H1 (cell line): ENCODE data around the gene SLC1A7. TPM values are rescaled to one million over a fixed set of nuclear protein-coding genes. Genes with fewer than 3 reads are reported as not detected.

Experiments used
- CTCF ChIA-PET: fragments of 300-600 bp; sonication (Branson Sonifier 250); formaldehyde crosslinking; loops from one replicate; lab custom pipeline; 2021; ENCODE audit not compliant: partially characterized antibody; lab: Charles Lee
- POLR2A ChIA-PET: fragments of 300-600 bp; sonication (Branson Sonifier 250); formaldehyde crosslinking; loops from one replicate; lab custom pipeline; 2021; ENCODE audit warnings: inconsistent platforms; ENCODE audit not compliant: partially characterized antibody; lab: Charles Lee
- DNase-seq, 2 experiments: peaks; one replicate each; pipeline versions ENCODE4 v3.0.0 to v3.0.0-alpha.2; 2010 to 2022; ENCODE audit warnings: low spot score in 2 of 2, low read depth in 1 of 2, mixed read lengths in 1 of 2
- FAIRE-seq: peaks from 2 replicates; lab custom pipeline; 2011; peaks lifted over from hg19 to GRCh38; lab: Jason Lieb, UNC
- H2AFZ ChIP-seq: 2 replicates; pipeline ENCODE4 v1.8.1; 2012; ENCODE audit warnings: low read length, inconsistent platforms
- H2AK5ac ChIP-seq: 2 replicates; pipeline ENCODE4 v1.6.1; 2013; ENCODE audit warnings: low read depth, low read length
- H2BK120ac ChIP-seq: replicated peaks from 2 replicates; pipeline ENCODE3; 2013; ENCODE audit warnings: low read depth, low read length, inconsistent platforms
- H2BK12ac ChIP-seq: 2 replicates; pipeline ENCODE4 v1.6.1; 2013; ENCODE audit warnings: low read depth, low read length
- H2BK15ac ChIP-seq: 2 replicates; pipeline ENCODE4 v1.6.1; 2013; ENCODE audit warnings: low read length
- H2BK20ac ChIP-seq: 2 replicates; pipeline ENCODE4 v1.6.1; 2013; ENCODE audit warnings: low read length
- H2BK5ac ChIP-seq: 2 replicates; pipeline ENCODE4 v1.6.1; 2013; ENCODE audit warnings: low read depth, low read length
- H3K14ac ChIP-seq: 2 replicates; pipeline ENCODE4 v1.6.1; 2013; ENCODE audit warnings: inconsistent platforms; ENCODE audit not compliant: insufficient read length
- H3K18ac ChIP-seq: 2 replicates; pipeline ENCODE4 v1.6.1; 2013; ENCODE audit warnings: low read length; ENCODE audit errors: extremely low read depth
- H3K23ac ChIP-seq: 2 replicates; pipeline ENCODE4 v1.6.1; 2013; ENCODE audit warnings: inconsistent platforms; ENCODE audit not compliant: insufficient read length
- H3K23me2 ChIP-seq: 2 replicates; pipeline ENCODE4 v1.6.1; 2013; ENCODE audit warnings: low read depth, low read length
- H3K27ac ChIP-seq: 2 replicates; pipeline ENCODE4 v1.6.1; 2011; ENCODE audit warnings: low read depth, low read length, inconsistent platforms
- H3K27me3 ChIP-seq, 4 experiments: replicated peaks in 1 of 4; 1 replicate in 1 of 4; 2 replicates in 3 of 4; pipeline versions ENCODE4 v1.6.1 to v1.8.1; 2011 to 2013; ENCODE audit warnings: low read length in 3 of 4, mild to moderate bottlenecking in 3 of 4, inconsistent platforms in 2 of 4, mixed read lengths in 2 of 4, moderate library complexity in 1 of 4; ENCODE audit not compliant: control insufficient read depth in 3 of 4, insufficient read depth in 3 of 4; ENCODE audit errors: extremely low read depth in 1 of 4
- H3K36me3 ChIP-seq, 4 experiments: 2 replicates each; pipeline versions ENCODE4 v1.6.1 to v1.8.1; 2011 to 2013; ENCODE audit warnings: mild to moderate bottlenecking in 4 of 4, low read length in 3 of 4, moderate library complexity in 2 of 4, control low read depth in 1 of 4, inconsistent platforms in 1 of 4; ENCODE audit not compliant: insufficient read depth in 4 of 4, control insufficient read depth in 2 of 4
- H3K4ac ChIP-seq: replicated peaks from 2 replicates; pipeline ENCODE3; 2013; ENCODE audit warnings: low read length, low read depth, mixed read lengths, inconsistent platforms; ENCODE audit not compliant: insufficient read length
- H3K4me1 ChIP-seq, 4 experiments: replicated peaks in 1 of 4; 1 replicate in 1 of 4; 2 replicates in 3 of 4; pipeline versions ENCODE4 v1.6.1 to v1.8.1; 2011 to 2013; ENCODE audit warnings: low read length in 3 of 4, inconsistent platforms in 2 of 4, mixed read lengths in 1 of 4; ENCODE audit not compliant: insufficient read depth in 4 of 4, control insufficient read depth in 3 of 4
- H3K4me2 ChIP-seq, 2 experiments: 2 replicates each; pipeline versions ENCODE4 v1.6.1 to v1.8.1; 2011 to 2013; ENCODE audit warnings: low read depth in 2 of 2, low read length in 2 of 2, control low read depth in 1 of 2, inconsistent platforms in 1 of 2, mild to moderate bottlenecking in 1 of 2; ENCODE audit not compliant: insufficient read depth in 1 of 2
- H3K4me3 ChIP-seq, 4 experiments: fragments of 200-600, 300-600 bp in 1 of 4; sonication (generic), shearing (Covaris generic), sonication (Bioruptor Twin) in 1 of 4; 2 replicates each; pipeline versions ENCODE4 v1.5.1 to v1.8.1; 2011 to 2016; ENCODE audit warnings: low read length in 4 of 4, low read depth in 3 of 4, control low read depth in 2 of 4, inconsistent platforms in 2 of 4, mild to moderate bottlenecking in 2 of 4, mixed read lengths in 1 of 4, moderate library complexity in 1 of 4; ENCODE audit not compliant: insufficient read depth in 2 of 4; ENCODE audit errors: extremely low read depth in 1 of 4
- H3K56ac ChIP-seq: replicated peaks from 2 replicates; pipeline ENCODE3; 2013; ENCODE audit warnings: low read depth, mild to moderate bottlenecking, mixed read lengths, low read length, inconsistent platforms; ENCODE audit not compliant: insufficient read length
- H3K79me1 ChIP-seq: 2 replicates; pipeline ENCODE4 v1.6.1; 2013; ENCODE audit warnings: low read depth, low read length, control low read depth
- H3K79me2 ChIP-seq, 2 experiments: 2 replicates each; pipeline versions ENCODE4 v1.6.1 to v1.8.1; 2012 to 2013; ENCODE audit warnings: low read length in 2 of 2, mild to moderate bottlenecking in 2 of 2, inconsistent platforms in 1 of 2; ENCODE audit not compliant: insufficient read depth in 2 of 2, control insufficient read depth in 1 of 2
- H3K9ac ChIP-seq, 4 experiments: replicated peaks in 1 of 4; 1 replicate in 1 of 4; 2 replicates in 3 of 4; pipeline versions ENCODE4 v1.6.1 to v1.8.1; 2011 to 2013; ENCODE audit warnings: low read depth in 3 of 4, low read length in 3 of 4, control low read depth in 2 of 4, mild to moderate bottlenecking in 2 of 4, moderate library complexity in 2 of 4, inconsistent platforms in 1 of 4; ENCODE audit errors: extremely low read depth in 1 of 4
- H3K9me3 ChIP-seq, 2 experiments: 2 replicates each; pipeline versions ENCODE4 v1.6.1 to v1.8.1; 2012 to 2013; ENCODE audit warnings: mild to moderate bottlenecking in 2 of 2, moderate library complexity in 2 of 2, control low read depth in 1 of 2, inconsistent platforms in 1 of 2, low read depth in 1 of 2, low read length in 1 of 2, mixed read lengths in 1 of 2; ENCODE audit not compliant: insufficient read depth in 2 of 2
- H4K20me1 ChIP-seq, 2 experiments: replicated peaks in 1 of 2; 2 replicates each; pipeline versions ENCODE3 to v1.8.1; 2011 to 2013; ENCODE audit warnings: inconsistent platforms in 2 of 2, low read length in 2 of 2, mild to moderate bottlenecking in 1 of 2; ENCODE audit not compliant: insufficient read depth in 2 of 2, control insufficient read depth in 1 of 2
- H4K5ac ChIP-seq: 2 replicates; pipeline ENCODE4 v1.6.1; 2013; ENCODE audit warnings: low read length, low read depth, mixed read lengths, inconsistent platforms; ENCODE audit not compliant: insufficient read length
- H4K8ac ChIP-seq: 2 replicates; pipeline ENCODE4 v1.8.0; 2013; ENCODE audit warnings: mild to moderate bottlenecking, moderate library complexity, low read length, inconsistent platforms; ENCODE audit not compliant: insufficient read depth; ENCODE audit errors: extremely low read depth
- H4K91ac ChIP-seq: replicated peaks from 2 replicates; pipeline ENCODE3; 2013; ENCODE audit warnings: low read length, mixed read lengths, inconsistent platforms; ENCODE audit not compliant: insufficient read length
- ATF3 ChIP-seq: IDR thresholded peaks from 2 replicates; pipeline ENCODE4 v1.6.1; 2011; ENCODE audit warnings: low read depth, mild to moderate bottlenecking, low read length; ENCODE audit not compliant: insufficient read depth
- E2F6 ChIP-seq: IDR thresholded peaks from 2 replicates; pipeline ENCODE4 v1.6.1; 2012; ENCODE audit warnings: inconsistent platforms
- HDAC6 ChIP-seq: IDR thresholded peaks from one replicate; pipeline ENCODE4 v1.7.1; 2012; ENCODE audit warnings: low read depth, mild to moderate bottlenecking, inconsistent platforms, low read length, moderate library complexity
- MAFK ChIP-seq: IDR thresholded peaks from 2 replicates; pipeline ENCODE4 v1.6.1; 2012; ENCODE audit warnings: low read depth, mild to moderate bottlenecking, improper control_type of control experiment, low read length
- NRF1 ChIP-seq: IDR thresholded peaks from 2 replicates; pipeline ENCODE4 v1.6.1; 2011; ENCODE audit warnings: mild to moderate bottlenecking, low read depth, low read length, improper control_type of control experiment
- RAD21 ChIP-seq, 2 experiments: IDR thresholded peaks in 1 of 2; conservative IDR thresholded peaks in 1 of 2; 2 replicates each; pipeline ENCODE4 v1.6.1; 2011; ENCODE audit warnings: low read depth in 2 of 2, low read length in 2 of 2, improper control_type of control experiment in 1 of 2, inconsistent platforms in 1 of 2, mild to moderate bottlenecking in 1 of 2, moderate library complexity in 1 of 2
- SP2 ChIP-seq: IDR thresholded peaks from 2 replicates; pipeline ENCODE4 v1.6.1; 2012; ENCODE audit warnings: mild to moderate bottlenecking, low read length, inconsistent platforms
- SP4 ChIP-seq: IDR thresholded peaks from 2 replicates; pipeline ENCODE4 v1.6.1; 2012; ENCODE audit warnings: low read length, inconsistent platforms
- USF2 ChIP-seq: IDR thresholded peaks from 2 replicates; pipeline ENCODE4 v1.6.1; 2011; ENCODE audit warnings: low read length, improper control_type of control experiment
- WGBS, 2 experiments: shearing (Covaris generic) in 1 of 2; methylation state at CpG; one replicate each; pipeline versions ENCODE4 v1.1.6 to v1.1.7; 2013 to 2015; ENCODE audit warnings: low lambda C conversion rate in 2 of 2, mixed read lengths in 2 of 2, inconsistent platforms in 1 of 2, low coverage in 1 of 2, missing lambda C conversion rate in 1 of 2; ENCODE audit not compliant: insufficient replicate concordance in 2 of 2, insufficient coverage in 1 of 2, insufficient read length in 1 of 2; ENCODE audit errors: extremely low coverage in 1 of 2, missing lambda C conversion rate in 1 of 2; 5-methylcytosine and 5-hydroxymethylcytosine counted together
- polyA plus RNA-seq, 7 experiments: library from polyadenylated mRNA; depleted of rRNA in 3 of 7; stranded (reverse) in 5 of 7; unstranded in 2 of 7; fragments of >200 nt in 5 of 7; fragments of 200-250 nt in 2 of 7; gene quantifications; 1 replicate in 5 of 7; 2 replicates in 1 of 7; 4 replicates in 1 of 7; pipeline versions ENCODE4 v1.2.1 to v1.2.3, GENCODE V29; 2011 to 2013; ENCODE audit warnings: missing spikeins in 2 of 7, mixed read lengths in 2 of 7
- total RNA-seq: library from RNA; stranded (reverse); fragmentation: NEBNext Ultra II Directional; extraction: Animal tissue kit (Norgen Biotek cat#: 25700); gene quantifications from 2 replicates; pipeline ENCODE4 v1.2.1, GENCODE V29; 2021

Gene SLC1A7
- total and polyA plus RNA-seq, 2 of the 8 experiments (the other 6 are each of a cell fraction or from before 2014, with no cell fraction given), result not detected

- Histone ChIP-seq H3K79me1 (no peaks in the 10 kb centered on the region), H3K27me3 (no peaks in the 10 kb centered on the region; a peak in 1 of 7 replicates), H4K5ac (no peak overlapping the region), H2BK20ac (no peak overlapping the region), H4K8ac (no peak overlapping the region), H2BK15ac (no peak overlapping the region), H3K4me1 (peaks cover 0 to 9% (median 5%) of the 10 kb centered on the region in 4 experiments; a peak in 5 of 7 replicates), H3K56ac (no peak overlapping the region), H3K4ac (no peak overlapping the region), H3K4me3 (no peak overlapping the region), H3K23ac (no peak overlapping the region), H3K79me2 (no peaks in the 10 kb centered on the region), H3K9me3 (no peaks in the 10 kb centered on the region), H2BK12ac (no peak overlapping the region), H3K9ac (no peak overlapping the region), H4K91ac (no peak overlapping the region), H2AK5ac (no peak overlapping the region), H2AFZ (no peak overlapping the region), H3K4me2 (no peak overlapping the region), H2BK5ac (no peak overlapping the region), H4K20me1 (no peaks in the 10 kb centered on the region), H3K27ac (no peak overlapping the region), H3K14ac (no peak overlapping the region), H3K18ac (no peak overlapping the region), H2BK120ac (no peak overlapping the region), H3K23me2 (peaks cover 2% of the 10 kb centered on the region; the same call in 1 of the 2 replicates), H3K36me3 (no peaks in the 10 kb centered on the region)
- FAIRE-seq (no peak), DNase-seq (no peak)
- ChIA-PET CTCF (interaction anchor here (0.7 to 5.9 kb wide), 3 partner anchors 11 to 105 kb away, joined by 3 to 23 read pairs (median 11); no protein-coding TSS in a partner anchor), POLR2A (interaction anchor here (1.1 to 1.3 kb wide), 4 partner anchors 9 to 17 kb away, joined by 3 to 4 read pairs (median 3); no protein-coding TSS in a partner anchor)
- 91% methylated on average over 19 of the region's 19 CpGs; no CpG with 5 or more reads in 1 of the 2 experiments for WGBS, 2 experiments
- TF ChIP-seq USF2 (no peak), RAD21 (IDR thresholded peaks at IDR 0.05 in 1 of 2, conservative IDR thresholded peaks at IDR 0.05 in 1 of 2; ENCODE audit: low read depth in 2 of 2, low read length in 2 of 2) (no peak), ATF3 (no peak), SP4 (no peak), SP2 (no peak), HDAC6 (no peak), MAFK (no peak), E2F6 (no peak), NRF1 (no peak)
These were observed 65.5 kb downstream of the SLC1A7 start for GRCh38 chr1:53076721-53077598.
